HG02763 (cell line): ENCODE data around the gene RABGGTA.

Source experiments
- ATAC-seq: cut with Tn5 transposase; IDR thresholded peaks from one replicate; pipeline ENCODE4 v1.9.1; 2021; ENCODE audit warnings: mild to moderate bottlenecking, moderate library complexity; ENCODE audit not compliant: unreplicated experiment

RABGGTA gene, protein sequence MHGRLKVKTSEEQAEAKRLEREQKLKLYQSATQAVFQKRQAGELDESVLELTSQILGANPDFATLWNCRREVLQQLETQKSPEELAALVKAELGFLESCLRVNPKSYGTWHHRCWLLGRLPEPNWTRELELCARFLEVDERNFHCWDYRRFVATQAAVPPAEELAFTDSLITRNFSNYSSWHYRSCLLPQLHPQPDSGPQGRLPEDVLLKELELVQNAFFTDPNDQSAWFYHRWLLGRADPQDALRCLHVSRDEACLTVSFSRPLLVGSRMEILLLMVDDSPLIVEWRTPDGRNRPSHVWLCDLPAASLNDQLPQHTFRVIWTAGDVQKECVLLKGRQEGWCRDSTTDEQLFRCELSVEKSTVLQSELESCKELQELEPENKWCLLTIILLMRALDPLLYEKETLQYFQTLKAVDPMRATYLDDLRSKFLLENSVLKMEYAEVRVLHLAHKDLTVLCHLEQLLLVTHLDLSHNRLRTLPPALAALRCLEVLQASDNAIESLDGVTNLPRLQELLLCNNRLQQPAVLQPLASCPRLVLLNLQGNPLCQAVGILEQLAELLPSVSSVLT

DNA sequence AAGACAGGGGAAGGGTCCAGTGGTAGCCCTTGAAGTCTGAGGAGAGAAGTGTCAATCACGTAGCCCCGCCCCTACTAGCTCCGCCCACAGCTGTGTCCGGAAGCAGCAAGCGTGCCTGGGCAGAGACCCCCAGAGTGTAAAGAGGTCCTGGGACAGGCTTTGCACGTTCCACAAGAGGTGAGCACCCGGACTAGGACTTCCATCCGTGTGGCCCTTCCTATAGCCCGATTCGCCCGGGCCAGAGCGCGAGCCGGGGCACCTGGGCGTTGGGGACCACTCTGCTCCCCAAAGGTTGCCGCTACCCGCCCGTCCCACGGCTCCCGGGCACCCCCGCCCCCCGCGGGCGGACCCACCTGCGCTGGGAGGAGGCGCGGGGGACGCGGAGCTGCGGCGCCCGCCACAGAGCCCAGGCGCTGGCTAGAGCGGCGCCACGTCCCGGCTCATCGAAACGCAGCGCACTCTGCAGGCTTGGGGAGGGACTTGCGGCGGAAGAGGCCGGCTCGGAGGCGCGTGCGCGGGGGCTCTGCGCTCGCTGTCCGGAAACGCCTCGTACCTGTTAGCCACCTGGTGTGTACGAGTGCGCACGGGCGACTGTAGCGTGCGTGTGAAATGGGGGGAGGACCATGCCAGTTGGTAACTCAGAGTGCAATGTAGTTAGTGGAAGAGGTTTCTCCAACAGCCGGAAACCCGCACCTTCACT is at the start of gene RABGGTA:
RABGGTA (minus strand) TSS at position 464 of the 700 bp plus-strand sequence. CDS start 482 bp downstream, outside the sequence.
- ATAC-seq: peak; percentile 85

DNA sequence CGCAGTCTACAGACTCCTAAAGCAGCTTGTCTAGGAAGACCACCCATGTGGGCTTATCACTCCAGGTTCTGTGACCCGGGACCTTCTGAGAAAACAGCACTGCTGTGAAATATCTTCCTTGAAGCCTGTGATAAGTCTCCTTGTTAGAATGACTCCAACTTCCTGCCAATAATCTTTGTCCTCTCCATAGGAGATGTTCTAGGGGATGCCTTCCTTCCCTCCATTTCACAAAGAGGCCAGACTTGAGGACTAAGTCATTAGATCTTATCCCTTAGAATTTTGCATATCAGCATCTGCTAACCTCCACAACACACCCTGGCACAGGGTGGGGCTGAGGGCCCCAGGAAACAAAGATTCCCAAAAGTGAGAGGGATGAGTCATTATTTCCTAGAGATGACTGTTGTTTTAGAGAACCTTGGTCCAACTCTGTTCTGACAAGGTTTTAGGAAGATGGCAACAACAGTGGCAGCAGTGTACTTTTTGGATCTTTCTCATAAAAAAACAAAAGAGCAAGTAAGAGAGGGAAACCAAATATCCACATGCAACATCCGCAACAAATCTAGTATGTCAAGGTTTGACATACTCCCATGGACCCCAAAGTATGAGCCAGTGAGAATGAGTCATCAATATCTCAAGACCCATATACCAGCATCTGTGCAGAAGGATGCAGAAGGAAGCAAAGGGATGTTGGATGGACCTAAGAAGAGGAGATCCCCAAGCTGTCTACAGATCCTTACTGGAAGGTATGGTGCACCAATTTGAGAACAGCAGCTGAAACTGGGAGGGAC is 45.9 kb upstream of the RABGGTA start:
- ATAC-seq: no peak

DNA sequence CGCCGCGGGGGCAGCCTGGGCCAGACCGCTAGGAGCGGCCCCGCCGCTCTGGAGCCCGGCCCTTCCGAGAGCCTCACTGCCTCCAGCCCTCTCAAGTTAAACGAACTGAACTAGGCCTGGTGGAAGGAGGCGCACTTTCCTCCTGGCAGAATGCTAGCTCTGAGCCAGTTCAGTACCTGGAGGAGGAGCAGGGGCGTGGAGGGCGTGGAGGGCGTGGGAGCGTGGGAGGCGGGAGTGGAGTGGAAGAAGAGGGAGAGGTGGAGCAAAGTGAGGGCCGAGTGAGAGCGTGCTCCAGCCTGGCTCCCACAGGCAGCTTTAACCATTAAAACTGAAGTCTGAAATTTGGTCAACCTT is 45.2 kb upstream of the RABGGTA start:
- no peak for ATAC-seq

DNA sequence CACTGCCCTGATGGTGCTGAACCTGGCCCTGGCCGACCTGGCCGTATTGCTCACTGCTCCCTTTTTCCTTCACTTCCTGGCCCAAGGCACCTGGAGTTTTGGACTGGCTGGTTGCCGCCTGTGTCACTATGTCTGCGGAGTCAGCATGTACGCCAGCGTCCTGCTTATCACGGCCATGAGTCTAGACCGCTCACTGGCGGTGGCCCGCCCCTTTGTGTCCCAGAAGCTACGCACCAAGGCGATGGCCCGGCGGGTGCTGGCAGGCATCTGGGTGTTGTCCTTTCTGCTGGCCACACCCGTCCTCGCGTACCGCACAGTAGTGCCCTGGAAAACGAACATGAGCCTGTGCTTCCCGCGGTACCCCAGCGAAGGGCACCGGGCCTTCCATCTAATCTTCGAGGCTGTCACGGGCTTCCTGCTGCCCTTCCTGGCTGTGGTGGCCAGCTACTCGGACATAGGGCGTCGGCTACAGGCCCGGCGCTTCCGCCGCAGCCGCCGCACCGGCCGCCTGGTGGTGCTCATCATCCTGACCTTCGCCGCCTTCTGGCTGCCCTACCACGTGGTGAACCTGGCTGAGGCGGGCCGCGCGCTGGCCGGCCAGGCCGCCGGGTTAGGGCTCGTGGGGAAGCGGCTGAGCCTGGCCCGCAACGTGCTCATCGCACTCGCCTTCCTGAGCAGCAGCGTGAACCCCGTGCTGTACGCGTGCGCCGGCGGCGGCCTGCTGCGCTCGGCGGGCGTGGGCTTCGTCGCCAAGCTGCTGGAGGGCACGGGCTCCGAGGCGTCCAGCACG is 44.6 kb upstream of the RABGGTA start:
- ATAC-seq: no peak

DNA sequence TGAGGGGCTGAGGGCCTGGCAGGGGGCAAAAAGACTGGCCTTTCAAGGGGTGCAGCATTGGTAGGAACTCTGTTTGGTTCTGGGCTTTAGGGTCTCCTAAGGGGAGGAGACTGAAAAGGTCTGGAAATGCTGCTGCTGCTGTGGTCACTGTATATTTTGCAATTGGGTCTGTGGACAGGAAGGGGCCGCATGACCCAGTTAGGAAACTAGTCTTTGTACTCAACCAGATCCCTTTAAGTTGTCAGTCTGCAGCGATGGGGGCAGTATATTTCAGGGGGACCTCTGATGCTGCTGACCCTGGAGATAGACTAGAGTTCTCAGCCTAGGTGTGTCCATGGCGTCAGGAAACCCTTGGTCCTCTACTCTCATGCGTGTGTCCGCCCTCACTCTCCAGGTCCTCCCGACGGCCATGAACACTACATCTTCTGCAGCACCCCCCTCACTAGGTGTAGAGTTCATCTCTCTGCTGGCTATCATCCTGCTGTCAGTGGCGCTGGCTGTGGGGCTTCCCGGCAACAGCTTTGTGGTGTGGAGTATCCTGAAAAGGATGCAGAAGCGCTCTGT is 43.9 kb upstream of the RABGGTA start:
- no peak for ATAC-seq

DNA sequence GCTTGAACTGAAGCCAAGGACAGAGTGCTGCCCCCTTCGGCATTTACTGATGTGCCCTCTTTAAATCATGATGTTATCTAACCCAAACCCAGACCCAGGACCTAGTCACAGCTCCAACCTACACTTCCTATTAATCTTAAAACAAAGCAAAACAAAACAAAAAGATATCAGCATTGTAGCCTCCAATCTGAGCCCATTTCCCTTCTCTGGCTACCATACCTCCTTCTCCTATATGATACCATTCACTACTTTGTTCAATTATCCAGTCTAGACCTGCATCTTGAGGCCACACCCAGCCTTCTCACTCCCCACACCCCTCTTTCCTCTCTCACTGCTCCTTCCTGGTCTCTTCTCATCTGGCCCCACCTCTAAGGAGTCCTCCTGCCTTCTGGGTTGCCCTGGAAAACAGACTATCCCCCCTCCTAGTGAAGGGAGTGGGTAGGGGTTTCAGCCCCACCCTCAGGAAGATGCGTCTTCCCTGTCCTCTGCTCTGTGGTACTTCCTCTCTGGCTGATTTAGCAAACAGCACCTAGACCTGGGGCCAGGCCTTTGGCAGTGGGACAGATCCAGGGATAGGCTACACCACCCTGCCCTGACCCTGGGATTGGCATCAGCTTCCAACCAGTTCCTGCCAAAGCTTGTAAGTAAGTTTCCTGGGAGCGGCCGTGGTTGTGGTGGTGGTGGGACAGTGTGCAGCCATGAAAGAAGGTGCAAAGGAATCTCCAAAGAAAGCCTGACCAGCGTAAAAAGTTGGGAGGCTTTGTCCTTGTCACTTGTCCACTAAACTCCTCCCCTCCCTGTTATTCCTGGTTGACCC is 43.2 kb upstream of the RABGGTA start:
- ATAC-seq: no peak

DNA sequence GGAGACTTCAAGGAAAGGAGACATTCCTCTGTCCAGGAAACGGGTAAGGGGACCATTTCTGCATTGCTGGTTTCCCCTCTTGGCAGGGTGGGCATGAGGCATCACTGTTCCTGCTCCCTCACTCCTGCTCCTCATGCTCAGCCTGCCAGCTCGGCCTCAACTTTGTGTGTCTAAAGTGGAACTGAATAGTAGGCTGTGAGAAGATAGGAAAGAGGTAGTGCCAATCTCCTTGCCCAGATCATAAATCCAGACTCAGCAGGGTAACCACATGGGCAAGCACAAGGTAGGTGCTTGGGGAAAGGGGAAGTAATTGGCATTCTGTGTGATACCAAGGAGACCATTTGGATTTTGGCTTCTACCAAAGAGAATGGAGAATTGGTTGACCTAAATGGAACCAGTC is 42.5 kb upstream of the RABGGTA start:
- no peak for ATAC-seq

DNA sequence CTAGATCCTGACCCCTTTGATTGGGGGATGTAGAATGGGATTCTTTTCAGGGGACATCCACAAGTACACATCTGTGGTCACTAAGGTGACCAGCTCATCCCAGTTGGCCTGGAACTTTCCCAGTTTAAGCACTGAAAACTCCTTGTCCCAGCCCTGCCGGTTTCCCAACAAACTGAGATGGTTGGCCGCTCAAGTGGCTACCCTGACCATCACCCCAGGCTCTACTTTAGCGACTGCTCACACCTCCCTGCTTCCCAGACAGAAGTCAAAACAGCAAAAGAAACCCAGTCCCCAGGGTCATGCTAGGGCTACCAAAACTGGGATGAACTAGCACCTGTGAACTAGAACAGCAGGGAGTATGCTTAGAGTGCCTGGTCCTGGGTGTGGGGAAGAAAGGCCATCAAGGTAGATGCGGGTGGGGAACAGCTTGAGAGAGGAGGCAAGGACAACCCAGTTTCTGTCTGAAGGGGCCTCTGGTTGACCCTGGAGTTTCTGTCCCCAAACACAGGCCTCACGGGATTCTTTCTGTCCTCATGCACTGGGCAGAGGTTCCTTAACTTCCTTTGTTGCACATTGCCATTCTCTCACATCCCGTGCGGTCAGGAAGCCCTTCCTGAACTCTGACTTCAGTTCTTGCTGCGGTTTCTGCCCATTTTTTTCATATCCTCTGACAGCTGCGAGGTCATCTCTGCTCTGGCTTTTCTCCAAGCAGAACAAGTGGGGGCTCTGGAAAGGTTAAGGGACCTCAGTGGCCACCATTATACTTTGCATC is 41.5 kb upstream of the RABGGTA start:
- no peak for ATAC-seq

DNA sequence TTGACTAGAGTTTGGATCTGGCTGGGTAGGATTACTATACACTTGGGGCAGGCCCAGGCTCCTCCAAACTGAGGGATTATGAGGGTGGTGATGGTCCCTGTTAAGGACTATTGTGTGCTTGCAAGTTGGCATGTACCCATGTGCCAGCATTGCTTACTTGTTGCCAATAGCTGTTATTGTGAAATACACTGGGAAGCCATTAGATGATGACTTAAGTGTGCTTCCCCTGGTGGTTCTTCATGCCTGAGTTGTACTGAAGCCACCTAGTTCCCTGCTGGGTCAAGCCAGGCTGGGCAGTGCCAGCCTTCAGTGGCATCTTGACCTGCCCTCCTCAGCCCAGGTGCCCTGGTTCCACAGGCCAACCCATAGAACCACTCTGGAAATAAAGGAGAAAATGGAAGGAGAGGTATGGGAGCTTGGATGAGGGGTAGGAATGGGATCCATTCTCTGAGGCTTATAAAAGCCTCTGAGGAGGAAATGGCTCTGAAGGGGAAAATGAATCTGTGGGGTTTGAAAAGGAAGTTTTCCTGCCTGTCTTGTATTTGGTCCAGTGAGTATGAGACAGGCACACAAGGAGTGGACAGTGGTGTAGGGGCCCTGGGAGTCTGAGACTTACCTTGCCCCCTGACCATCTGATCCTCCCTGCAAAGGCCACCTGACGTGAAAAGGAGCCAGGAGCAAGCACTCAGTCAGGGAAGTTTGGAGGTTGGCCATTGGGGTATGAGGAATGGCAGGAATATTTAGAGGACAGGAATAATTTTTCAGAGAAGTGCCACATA is 40.6 kb upstream of the RABGGTA start:
- no peak for ATAC-seq

DNA sequence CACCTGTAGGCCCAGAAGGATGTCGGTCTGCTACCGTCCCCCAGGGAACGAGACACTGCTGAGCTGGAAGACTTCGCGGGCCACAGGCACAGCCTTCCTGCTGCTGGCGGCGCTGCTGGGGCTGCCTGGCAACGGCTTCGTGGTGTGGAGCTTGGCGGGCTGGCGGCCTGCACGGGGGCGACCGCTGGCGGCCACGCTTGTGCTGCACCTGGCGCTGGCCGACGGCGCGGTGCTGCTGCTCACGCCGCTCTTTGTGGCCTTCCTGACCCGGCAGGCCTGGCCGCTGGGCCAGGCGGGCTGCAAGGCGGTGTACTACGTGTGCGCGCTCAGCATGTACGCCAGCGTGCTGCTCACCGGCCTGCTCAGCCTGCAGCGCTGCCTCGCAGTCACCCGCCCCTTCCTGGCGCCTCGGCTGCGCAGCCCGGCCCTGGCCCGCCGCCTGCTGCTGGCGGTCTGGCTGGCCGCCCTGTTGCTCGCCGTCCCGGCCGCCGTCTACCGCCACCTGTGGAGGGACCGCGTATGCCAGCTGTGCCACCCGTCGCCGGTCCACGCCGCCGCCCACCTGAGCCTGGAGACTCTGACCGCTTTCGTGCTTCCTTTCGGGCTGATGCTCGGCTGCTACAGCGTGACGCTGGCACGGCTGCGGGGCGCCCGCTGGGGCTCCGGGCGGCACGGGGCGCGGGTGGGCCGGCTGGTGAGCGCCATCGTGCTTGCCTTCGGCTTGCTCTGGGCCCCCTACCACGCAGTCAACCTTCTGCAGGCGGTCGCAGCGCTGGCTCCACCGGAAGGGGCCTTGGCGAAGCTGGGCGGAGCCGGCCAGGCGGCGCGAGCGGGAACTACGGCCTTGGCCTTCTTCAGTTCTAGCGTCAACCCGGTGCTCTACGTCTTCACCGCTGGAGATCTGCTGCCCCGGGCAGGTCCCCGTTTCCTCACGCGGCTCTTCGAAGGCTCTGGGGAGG is 39.5 kb upstream of the RABGGTA start, which contains the start of gene LTB4R:
LTB4R (plus strand) TSS at position 857 of the 959 bp plus-strand sequence. CDS start 4,150 bp downstream, outside the sequence.
- ATAC-seq: peak; percentile 56

DNA sequence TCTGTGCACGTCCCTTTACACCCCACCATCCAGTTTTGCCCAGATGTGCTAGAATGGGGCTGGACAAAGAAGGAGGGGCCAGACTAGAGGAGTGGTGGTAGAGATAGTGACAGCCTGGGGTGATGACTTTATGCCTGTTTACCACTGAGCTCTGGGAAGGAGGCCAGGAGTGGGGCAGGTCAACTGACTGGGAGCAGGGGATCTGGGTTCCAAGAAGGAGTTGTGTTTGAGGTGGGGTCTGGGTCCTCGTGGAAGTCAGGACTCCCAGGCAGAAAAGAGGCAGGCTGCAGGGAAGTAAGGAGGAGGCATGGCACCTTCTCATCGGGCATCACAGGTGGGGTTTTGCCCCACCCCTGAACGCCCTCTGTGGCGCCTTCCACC is 38.9 kb upstream of the RABGGTA start:
- ATAC-seq: no peak

DNA sequence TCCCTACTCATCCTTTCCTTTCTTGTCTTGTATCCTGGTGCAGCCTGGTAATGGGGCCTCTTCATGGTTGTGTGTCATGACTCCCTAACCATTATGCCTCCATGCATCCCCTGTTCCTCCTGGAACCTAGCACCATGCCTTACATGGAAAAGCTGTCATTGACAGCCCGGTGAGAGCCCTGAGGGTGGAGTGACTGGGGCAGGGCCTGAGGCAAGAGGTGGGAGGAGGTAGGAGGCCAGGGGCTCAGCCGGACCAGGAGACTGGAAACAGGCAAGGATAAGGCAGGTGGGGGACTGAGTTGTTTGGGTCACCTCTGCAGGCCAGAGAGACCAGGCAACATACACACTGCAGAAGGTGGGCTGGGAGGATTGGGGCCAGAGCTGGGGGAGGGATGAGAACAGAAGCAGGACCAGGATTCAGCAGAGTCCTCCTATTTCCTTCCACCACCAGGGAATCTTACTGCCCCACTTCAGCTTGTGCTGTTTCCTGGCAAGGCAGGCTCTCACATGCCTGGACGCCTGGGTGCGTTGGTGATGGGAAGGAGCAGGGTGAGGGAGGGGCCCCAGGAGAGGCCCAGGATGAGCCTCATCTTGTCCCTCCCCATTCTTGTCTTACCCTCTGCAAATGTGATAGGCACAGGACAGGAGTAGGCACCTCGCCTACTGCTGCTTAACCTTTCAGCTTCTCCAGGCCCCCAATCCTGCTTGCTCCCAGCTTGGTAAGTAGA is 38.3 kb upstream of the RABGGTA start, which contains the start of gene LTB4R2:
LTB4R2 (plus strand) TSS at position 603 of the 727 bp plus-strand sequence. CDS start 525 bp downstream, outside the sequence.
- ATAC-seq: no peak

DNA sequence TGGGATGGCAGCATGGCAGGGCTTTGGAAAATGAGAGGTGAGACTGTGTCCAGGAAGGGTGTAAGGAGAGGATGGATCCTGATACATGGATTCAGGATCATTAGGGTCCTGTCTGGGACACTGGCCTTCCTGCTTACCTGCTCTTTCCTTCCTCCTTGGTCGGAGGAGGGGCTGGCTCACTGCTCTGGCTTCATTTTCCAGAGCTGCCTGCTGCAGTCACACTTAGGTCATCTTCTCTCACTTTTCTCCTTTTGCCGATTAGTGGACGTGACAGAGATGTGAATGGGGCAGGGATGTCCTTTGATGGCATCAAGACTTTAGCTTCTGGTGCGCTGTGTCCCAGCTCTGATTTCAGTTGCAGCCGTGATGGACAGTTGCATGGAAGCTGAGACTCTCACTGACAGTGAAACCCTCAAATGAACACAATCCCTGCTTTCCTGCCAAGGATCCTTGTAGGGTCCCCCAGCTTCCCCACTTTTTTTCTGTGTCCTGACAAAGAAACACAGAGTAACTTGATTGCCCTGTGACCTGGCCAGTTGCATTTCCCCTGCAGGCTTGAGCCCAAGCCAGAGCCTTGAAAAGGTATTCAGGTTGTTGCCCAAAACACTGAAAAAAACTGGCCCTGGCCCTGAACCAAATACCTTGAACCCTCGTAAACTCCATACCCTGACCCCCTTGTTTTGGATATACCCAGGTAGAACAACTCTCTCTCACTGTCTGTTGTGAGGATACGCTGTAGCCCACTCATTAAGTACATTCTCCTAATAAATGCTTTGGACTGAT is 37.1 kb upstream of the RABGGTA start:
- no peak for ATAC-seq

DNA sequence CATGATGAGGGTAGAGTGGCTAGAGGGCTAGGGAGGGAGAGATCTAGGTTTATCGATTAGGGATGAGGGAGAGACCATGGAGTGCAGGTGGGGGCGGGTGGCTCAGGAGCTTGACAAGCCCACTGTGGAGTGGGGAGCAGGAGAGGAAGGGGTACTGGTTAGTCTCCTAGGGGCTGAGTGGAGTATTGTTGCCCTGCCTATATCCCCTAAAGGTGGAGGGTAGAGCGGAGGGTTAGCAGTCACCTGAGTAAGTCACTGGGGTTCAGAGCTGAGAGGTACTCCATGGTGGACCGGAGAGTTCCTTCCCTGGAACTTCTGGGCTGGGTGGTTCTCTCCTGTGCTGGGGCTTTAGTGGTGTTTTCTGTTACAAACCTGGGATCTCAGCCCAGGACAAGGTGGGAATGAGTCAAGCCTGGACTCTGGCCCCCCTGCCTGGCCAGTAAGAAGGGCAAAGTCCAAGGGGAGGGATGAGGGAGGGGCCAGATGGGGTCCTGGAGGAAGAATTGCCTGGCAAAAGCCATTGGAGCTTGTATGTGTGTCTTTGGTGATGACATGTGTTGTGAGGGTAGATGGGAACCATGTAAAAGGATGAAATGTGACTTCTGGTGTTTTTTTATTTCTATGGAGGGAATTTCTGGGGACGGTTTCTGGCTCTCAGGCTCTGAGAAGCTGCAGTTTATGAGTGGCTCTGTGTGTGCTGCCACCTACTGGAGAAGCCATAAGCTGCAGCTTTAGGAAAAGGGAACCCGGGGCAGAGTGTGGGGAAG is 36.4 kb upstream of the RABGGTA start, which contains the start of gene CIDEB:
CIDEB (minus strand) TSS at position 403 of the 767 bp plus-strand sequence; CDS start at position 284, 119 bp downstream.
- no peak for ATAC-seq
